ENCODE results near the gene TMEM82.

The TMEM82 gene

GRCh38 chr1:15722411-15722810 lies 19.9 kb upstream of the TMEM82 start:
- no peak for DNase-seq

- DNase-seq: no peak
Measured at GRCh38 chr1:15722836-15723532, 19.3 kb upstream of the TMEM82 start.

GRCh38 chr1:15723631-15724246 lies 18.6 kb upstream of the TMEM82 start:
- no peak for DNase-seq

DNA sequence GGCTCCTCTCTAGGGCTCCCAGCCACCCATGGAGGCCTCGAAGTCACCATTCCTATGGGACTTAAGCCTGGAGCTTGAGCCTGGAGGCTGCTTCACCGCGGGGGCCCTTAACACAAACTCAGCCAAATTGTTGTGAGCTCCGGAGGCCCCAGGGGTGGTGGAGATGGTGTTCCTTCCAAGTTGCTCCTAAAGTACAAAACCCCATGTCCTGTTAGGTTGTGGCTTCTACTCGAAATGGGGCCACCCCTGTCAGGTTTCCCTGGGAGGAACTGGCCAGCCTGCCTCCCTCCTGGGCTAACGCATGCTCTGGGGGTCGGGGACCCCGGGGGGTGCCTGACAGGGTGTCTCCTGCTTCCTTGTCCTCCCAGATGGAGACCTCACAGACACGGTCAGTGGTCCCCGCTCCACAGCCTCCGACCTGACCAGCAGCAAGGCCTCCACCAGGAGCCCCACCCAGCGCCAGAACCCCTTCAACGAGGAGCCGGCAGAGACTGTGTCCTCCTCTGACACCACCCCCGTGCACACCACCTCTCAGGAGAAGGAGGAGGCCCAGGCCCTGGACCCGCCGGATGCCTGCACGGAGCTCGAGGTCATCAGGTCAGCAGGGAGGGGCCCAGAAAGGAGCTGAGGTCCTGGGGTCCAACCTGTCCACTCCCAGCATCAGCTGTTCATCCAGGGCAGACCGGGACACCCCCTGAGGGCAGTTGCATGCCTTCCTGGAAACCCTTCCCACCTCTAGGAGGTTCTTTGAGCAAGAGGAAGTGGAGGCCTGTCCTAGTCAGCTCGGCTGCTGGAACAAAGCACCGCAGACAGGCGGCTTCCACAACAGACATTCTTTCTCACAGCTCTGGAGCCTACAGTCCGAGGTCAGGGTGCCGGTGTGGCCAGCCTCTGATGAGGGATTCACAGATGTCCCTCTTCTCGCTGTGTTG lies 17.1 kb upstream of the TMEM82 start:
- no peak for DNase-seq

DNA sequence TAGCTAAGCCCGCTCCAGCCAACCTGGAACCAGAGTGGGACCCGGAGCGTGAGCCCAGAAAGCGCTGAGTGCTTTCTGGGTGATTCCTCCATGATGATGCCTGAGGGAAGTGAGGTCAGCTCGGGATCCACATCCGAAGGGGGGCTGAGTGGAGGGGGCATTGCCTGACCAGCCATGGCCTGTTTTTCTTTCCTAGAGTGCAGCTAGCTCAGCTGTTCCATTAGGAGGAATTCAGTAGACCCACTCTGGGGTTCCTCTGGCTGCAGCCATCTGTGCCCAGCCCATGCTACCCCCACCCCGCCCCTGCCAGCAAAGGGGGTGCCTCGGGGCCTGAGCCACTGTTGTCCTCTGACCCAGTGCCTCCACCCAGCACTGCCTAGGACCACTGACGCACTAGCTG lies 15.8 kb upstream of the TMEM82 start:
- no peak for DNase-seq

GRCh38 chr1:15727021-15727420 lies 15.3 kb upstream of the TMEM82 start:
- no peak for DNase-seq

DNA sequence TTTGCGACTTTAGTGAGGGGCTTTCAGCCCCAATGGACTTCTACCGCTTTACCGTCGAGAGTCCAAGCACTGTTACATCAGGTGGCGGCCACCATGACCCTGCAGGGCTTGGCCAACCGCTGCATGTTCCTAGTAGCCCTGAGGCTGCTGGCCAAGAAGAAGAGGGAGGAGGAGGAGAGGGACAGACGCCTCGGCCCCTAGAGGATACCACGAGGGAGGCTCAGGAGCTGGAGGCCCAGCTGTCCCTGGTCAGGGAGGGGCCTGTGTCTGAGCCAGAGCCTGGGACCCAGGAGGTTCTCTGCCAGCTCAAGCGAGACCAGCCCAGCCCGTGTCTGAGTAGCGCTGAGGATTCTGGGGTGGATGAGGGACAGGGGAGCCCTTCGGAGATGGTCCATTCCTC lies 14.9 kb upstream of the TMEM82 start:
- DNase-seq: no peak

GRCh38 chr1:15727866-15728534 lies 14.3 kb upstream of the TMEM82 start:
- no peak for DNase-seq

DNA sequence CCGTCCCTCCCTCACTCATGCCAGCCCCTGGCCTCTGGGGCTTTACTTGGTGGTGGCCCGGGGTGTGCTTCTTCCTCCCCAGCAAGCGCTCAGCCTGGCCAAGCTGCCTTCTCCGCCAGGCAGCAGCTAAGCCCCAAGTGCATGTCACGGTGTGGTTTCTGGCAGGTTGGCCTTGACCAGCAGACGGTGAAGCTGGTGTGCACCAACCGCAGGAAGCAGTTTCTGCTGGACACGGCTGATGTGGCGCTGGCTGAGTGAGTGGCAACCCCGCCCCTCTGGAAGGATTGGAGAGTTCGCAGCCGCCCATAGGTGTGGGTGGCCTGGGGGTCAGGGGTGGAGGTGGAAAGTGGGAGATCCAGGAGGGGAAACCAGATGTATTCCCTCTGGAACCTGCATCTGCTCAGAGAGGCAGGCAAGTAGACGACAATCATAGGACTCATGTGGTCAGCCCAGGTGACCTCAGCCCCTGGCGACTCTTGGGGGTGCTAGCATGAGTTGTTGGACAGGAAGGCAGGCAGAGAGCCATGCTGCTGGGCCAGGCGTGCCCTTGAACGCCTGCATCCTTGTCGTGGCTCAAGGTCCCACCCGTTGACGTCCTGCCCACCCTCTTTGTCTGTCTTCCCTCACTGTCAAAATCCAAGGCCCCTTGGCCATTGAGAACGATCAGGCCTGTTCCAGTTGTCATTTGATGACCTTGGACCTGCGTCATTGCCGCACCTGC lies 13.2 kb upstream of the TMEM82 start:
- DNase-seq: no peak

- DNase-seq: no peak
Measured at GRCh38 chr1:15730423-15730822, 11.9 kb upstream of the TMEM82 start.

- DNase-seq: no peak
Measured at GRCh38 chr1:15730936-15731335, 11.4 kb upstream of the TMEM82 start.

DNA sequence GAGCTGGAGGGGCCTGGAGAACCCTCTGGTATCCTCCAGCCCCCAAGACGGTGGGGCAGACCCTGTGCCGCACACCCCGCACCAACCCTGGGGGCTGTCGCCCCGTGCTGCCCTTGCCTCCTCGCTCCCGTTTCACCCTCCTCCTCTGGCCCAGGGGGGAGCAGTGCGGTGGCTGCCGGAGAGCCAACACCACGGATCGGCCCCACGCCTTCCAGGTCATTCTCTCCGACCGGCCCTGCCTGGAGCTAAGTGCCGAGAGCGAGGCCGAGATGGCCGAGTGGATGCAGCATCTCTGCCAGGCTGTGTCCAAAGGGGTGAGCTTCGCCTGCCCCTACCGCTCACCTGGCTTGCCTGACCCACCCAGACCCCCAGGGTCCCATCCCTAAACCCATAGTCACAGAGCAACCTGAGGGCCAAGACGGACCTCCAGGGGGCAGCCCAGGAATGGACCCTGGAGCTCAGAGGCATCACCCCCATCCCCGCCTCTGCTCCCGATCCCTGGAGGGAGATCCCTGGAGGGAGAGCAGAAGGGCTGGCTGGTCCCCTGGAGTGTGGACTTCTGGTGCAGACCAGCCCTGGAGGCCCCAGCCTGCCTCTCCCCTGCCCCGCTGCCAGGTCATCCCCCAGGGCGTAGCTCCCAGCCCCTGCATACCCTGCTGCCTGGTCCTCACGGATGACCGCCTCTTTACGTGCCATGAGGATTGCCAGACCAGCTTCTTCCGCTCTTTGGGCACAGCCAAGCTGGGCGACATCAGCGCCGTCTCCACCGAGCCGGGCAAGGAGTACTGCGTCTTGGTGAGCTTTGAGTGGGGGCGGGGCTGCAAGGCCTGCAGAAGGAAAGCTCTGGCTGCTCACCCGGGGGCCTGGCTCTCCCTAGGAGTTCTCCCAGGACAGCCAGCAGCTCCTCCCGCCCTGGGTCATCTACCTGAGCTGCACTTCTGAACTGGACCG lies 10.3 kb upstream of the TMEM82 start:
- DNase-seq: no peak

DNA sequence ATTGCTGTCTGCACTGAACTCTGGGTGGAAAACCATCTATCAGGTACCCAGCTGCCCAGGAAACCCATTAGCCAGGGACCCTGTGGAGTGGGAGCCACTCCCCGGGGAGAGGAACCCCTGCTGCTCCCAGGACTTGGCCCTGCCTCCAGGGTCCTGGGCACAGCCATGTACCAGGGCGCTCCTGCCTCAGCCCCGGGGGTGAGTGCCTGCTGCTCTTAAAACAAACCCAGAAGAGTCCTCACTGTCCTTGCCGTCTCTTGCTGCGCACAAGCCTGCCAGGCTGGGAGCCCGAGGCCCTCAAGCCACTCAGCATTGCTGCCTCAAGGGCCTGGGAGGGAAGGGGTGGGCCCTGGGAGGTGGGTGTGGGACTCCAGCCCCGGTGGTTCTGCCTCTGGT lies 9.6 kb upstream of the TMEM82 start:
- no peak for DNase-seq

DNA sequence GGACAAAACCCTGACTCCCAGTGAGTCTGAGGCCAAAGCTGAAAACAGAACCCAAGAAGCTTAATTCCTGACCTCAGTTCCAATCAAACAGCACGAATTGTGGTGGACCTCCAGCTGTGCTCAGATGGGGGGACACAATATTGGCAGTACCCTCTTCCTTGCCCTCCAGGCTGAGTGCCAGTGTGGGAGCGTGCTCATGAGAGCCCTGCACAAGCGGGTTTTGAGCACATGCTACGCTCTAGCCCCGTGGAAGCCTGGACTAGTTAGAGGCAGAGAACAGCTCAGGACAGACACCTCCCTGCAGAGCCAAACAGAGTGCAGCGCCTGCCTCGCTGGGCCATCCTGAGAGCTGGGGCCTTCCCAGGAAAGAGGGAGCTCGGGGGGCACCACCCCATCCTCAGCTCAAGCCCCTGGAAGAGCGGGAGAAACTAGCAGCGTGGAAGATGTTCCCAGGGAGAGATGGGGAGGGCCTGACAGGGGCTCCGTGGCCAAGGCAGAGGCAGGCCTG lies 9.0 kb upstream of the TMEM82 start:
- no peak for DNase-seq

DNA sequence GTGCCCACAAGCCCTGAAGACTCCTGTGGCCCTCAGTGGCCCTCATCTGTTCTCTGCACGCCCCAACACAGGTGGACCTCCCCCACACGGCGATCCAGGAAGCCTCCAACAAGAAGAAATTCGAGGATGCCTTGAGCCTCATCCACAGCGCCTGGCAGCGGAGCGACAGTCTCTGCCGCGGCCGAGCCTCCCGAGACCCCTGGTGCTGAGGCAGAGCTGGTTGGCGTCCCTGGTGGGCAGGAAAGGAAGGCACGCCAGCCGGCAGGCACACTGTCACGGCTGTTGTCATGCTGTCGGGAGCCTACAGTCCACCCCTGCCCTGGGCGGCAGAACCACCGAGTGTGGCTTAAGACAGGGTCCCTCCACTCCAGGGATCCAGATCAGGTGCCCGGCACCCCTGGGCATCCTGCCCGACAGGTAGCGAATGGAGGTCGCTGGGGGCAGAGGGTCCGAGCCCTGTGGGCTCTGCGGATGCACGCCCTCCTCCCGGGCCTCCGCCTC lies 8.5 kb upstream of the TMEM82 start:
- DNase-seq: no peak

DNA sequence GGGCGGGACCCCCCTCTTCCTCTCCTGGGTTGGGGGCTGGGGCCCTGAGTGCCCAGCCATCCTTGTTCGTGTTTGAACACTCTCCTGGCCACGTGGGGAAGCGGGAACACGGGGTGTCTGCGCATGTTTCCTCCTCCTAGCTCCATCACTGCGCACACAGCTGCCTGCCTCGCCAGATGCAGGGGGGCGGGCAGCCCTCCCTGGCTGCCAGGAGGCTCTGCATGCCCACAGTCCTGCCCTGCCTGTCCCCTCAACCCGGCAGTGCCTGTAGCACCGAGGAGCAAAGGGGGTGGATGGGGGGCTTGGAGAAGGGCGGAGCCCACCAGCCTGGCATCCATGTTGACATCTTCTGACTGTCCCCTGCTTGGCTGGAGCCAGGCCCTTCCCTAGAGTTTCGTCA lies 8.0 kb upstream of the TMEM82 start:
- DNase-seq: no peak

GRCh38 chr1:15734901-15735300 lies 7.4 kb upstream of the TMEM82 start:
- no peak for DNase-seq

DNA sequence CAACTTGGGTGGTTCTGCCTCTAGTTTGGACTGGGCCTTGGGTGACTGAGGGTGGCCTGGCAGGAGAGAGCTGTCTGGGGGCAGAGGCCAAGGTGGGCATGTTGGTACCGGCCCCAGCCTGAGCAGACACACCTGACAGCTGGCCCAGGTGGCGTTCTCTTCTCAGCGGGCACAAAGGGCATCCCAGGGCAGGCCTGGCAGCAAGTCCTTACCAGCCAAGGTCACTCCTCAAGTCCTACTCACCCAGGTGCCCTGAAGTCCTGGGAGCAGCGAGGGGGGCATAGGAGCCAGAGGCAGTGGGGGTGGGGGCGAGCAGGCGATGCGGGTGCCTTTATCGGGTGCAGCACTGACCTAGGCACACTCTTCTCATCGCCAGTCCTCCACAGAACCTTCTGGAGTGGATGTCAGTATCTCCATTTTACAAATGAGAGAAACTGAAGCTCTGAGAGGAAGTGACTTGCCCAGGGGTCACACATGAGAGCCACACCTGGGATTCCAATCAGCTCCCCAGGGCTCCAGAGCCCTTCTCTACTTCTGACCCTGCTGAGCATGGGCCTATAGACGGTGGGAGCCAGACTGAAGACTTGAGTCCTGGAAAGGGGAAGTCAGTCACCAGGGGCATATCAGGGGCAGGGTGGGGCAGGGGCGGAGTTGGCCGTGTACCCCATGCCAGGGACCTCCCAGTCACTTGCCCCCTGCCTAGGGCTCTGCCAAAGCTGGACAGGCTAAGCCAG lies 6.8 kb upstream of the TMEM82 start:
- no peak for DNase-seq

- DNase-seq: no peak
Measured at GRCh38 chr1:15736038-15736891, 6.0 kb upstream of the TMEM82 start, which contains the start of gene SLC25A34. Gene SLC25A34 (plus strand): TSS chr1:15736258. CDS start chr1:15736486, 228 bp downstream.

Measured in stimulated activated CD4-positive, alpha-beta T cell treated with anti-CD3 and anti-CD28 coated beads, Interleukin-4, amount 100 ng/mL, for 24 hours (primary cell).